ENCODE data around the gene GRIP1.
"Not testable (repeated sequence)": the region's sequence is repeated elsewhere in the genome, so short reads cannot be mapped to it uniquely, and the experiment has no call there.

The GRIP1 gene

DNA sequence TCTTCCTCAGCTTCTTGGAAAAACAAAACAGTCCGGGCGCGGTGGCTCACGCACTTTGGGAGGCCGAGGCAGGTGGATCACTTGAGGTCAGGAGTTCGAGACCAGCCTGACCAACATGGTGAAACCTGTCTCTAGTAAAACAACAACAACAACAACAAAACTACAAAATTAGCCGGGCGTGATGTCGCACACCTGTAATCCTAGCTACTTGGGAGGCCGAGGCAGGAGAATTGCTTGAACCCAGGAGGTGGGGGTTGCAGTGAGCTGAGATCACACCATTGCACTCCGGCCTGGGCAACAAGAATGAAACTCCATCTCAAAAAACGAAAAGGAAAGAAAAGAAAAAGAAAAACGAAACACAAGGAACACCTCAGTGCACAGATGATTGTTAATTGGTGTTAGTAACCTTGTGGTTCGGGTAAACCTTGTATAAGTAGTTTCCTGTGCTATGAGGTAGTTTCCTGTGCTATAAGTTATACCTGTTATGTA is 375.5 kb downstream of the GRIP1 start:
- not testable (repeated sequence) for DNase-seq

DNA sequence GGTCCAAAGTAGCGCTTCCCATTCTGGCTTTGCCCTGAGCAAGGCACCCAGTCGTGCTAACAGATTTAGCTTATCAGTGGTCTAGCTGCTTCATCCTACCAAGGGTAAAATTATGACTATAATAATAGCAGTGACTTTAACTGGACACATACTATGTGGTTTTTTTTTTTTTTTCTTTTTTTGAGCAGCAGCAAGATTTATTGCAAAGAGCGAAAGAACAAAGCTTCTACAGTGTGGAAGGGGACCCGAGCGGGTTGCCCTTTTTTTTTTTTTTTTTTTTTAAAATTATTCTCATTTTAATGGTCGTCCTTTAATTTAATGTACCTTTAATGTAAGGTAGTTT is 376.1 kb downstream of the GRIP1 start:
- DNase-seq: no peak

DNA sequence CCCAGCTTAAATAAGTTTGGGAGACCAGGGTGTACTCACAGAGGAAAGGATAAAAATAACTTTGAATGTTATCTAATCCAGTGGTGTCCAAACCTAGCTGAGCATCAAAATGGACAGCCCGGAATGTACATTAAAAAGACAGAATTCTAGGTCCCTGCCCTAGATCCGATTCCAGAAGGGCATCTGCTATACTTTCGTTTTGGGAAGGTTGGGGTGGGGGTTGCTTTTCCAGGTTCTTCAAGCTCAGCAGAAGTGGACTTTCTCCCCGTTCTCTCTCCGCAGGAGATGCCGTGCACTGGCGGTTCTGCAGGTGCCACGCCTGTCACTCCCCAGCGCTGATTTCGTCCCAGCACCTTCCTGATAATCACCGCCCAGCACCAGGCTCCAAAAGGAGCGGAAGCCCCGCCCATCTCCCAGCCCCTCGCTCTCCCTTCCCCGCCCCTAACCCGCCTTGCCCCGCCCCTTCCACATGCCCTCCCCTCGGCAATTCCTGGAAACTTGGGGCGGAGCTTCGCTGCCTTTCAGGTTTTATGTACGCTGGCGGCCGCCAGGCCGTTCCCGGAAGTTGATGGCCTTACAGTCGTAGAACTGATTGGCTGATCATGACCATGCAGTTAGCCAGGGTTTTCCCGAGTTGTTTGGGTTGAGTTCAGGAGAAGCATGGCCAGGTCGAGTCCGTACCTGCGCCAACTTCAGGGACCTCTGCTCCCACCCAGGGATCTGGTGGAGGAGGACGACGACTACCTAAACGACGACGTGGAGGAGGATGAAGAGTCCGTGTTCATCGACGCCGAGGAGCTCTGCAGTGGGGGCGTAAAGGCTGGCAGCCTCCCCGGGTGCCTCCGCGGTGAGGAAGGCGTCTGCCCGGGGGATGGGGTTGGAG is 376.7 kb downstream of the GRIP1 start, which contains the start of gene HELB:
TSS of gene HELB (plus strand) at position 550 of the 883 bp plus-strand sequence. CDS start at position 661, 111 bp downstream.
- DNase-seq: peak; percentile 95

DNA sequence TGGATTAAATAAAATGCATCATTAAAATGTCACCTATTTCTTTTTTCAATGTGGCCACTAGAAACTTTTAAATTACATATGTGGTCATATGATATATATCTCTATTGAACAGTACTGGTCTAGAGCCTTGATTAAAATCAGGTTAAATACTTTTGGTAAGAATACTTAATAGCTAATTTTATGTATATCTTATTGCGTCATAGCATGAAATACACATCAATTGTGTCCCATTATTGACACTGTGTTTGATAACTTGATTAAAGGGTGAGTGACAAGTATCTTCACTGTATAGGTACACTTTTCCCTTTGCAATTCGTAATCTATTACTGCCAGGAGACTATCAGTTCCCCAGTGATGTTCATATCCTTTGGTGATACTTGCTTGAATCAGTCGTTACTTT is 381.0 kb downstream of the GRIP1 start:
- DNase-seq: no peak

Measured in activated T-cell treated with anti-CD3 and anti-CD28 coated beads, Interleukin-2, amount 50 U/mL, for 1 hour (primary cell).